ENCODE measurements around the gene RRAS2.
"Not testable (repeated sequence)": the region's sequence is repeated elsewhere in the genome, so short reads cannot be mapped to it uniquely, and the experiment has no call there.

Gene RRAS2

GRCh38 chr11:14259878-14260277 is 99.1 kb downstream of the RRAS2 start:
- DNase-seq (ENCODE audit: low spot score) (no peak), FAIRE-seq (no peak)

- no peak for DNase-seq (ENCODE audit: low spot score)
- no peak for FAIRE-seq
Observed at GRCh38 chr11:14259186-14259784, 99.7 kb downstream of the RRAS2 start.

GRCh38 chr11:14258221-14258935 is 100.6 kb downstream of the RRAS2 start:
- DNase-seq (ENCODE audit: low spot score): no peak

GRCh38 chr11:14255238-14255534 is 103.8 kb downstream of the RRAS2 start:
- no peak for FAIRE-seq
- DNase-seq (ENCODE audit: low spot score): no peak

More at GRCh38 chr11:14258221-14258935, 100.6 kb downstream of the RRAS2 start:
- no peak for FAIRE-seq

- no peak for DNase-seq (ENCODE audit: low spot score)
- no peak for FAIRE-seq
Observed at GRCh38 chr11:14254533-14255237, 104.3 kb downstream of the RRAS2 start.

- no peak for DNase-seq (ENCODE audit: low spot score)
- FAIRE-seq: no peak
Observed at GRCh38 chr11:14253840-14254239, 105.1 kb downstream of the RRAS2 start.

- no peak for FAIRE-seq
Observed at GRCh38 chr11:14253421-14253820, 105.6 kb downstream of the RRAS2 start.

GRCh38 chr11:14252501-14252900 is 106.5 kb downstream of the RRAS2 start:
- not testable (repeated sequence) for DNase-seq (ENCODE audit: low spot score); FAIRE-seq

More at GRCh38 chr11:14253421-14253820, 105.6 kb downstream of the RRAS2 start:
- no peak for DNase-seq (ENCODE audit: low spot score)

GRCh38 chr11:14251754-14252153 is 107.2 kb downstream of the RRAS2 start:
- FAIRE-seq (no peak), DNase-seq (ENCODE audit: low spot score) (no peak)

GRCh38 chr11:14249121-14249963 is 109.6 kb downstream of the RRAS2 start:
- DNase-seq (ENCODE audit: low spot score): peak; percentile 55

GRCh38 chr11:14248580-14248981 is 110.4 kb downstream of the RRAS2 start:
- DNase-seq (ENCODE audit: low spot score): no peak
- no peak for FAIRE-seq

More at GRCh38 chr11:14249121-14249963, 109.6 kb downstream of the RRAS2 start:
- no peak for FAIRE-seq

GRCh38 chr11:14245444-14245843 is 113.5 kb downstream of the RRAS2 start:
- no peak for FAIRE-seq
- DNase-seq (ENCODE audit: low spot score): no peak

GRCh38 chr11:14244926-14245325 is 114.1 kb downstream of the RRAS2 start:
- no peak for FAIRE-seq
- DNase-seq (ENCODE audit: low spot score): no peak

GRCh38 chr11:14242733-14243132 is 116.2 kb downstream of the RRAS2 start:
- DNase-seq (ENCODE audit: low spot score) (no peak), FAIRE-seq (no peak)

- no peak for DNase-seq (ENCODE audit: low spot score)
- no peak for FAIRE-seq
Observed at GRCh38 chr11:14242187-14242586, 116.8 kb downstream of the RRAS2 start.

- FAIRE-seq: no peak
- no peak for DNase-seq (ENCODE audit: low spot score)
Observed at GRCh38 chr11:14240951-14241350, 118.0 kb downstream of the RRAS2 start.

- DNase-seq (ENCODE audit: low spot score): no peak
- FAIRE-seq: no peak
Observed at GRCh38 chr11:14240221-14240620, 118.8 kb downstream of the RRAS2 start.

- no peak for FAIRE-seq
- no peak for DNase-seq (ENCODE audit: low spot score)
Observed at GRCh38 chr11:14237444-14237961, 121.5 kb downstream of the RRAS2 start.

- DNase-seq (ENCODE audit: low spot score) (no peak), FAIRE-seq (no peak)
Observed at GRCh38 chr11:14235701-14236100, 123.3 kb downstream of the RRAS2 start.

- DNase-seq (ENCODE audit: low spot score) (no peak), FAIRE-seq (no peak)
Observed at GRCh38 chr11:14234446-14234845, 124.5 kb downstream of the RRAS2 start.

GRCh38 chr11:14232652-14233051 is 126.3 kb downstream of the RRAS2 start:
- FAIRE-seq: no peak
- no peak for DNase-seq (ENCODE audit: low spot score)

Measured in urothelium cell line (cell line).